ENCODE measurements around the gene HS2ST1.
"Not testable (repeated sequence)": the region's sequence is repeated elsewhere in the genome, so short reads cannot be mapped to it uniquely, and the experiment has no call there.

HS2ST1 gene

GRCh38 chr1:86925742-86926141 is 11.3 kb downstream of the HS2ST1 start:
- DNase-seq (ENCODE audit: low read depth) = no peak

- DNase-seq (ENCODE audit: low read depth) = peak; percentile 27
Observed at GRCh38 chr1:86926883-86927282, 12.4 kb downstream of the HS2ST1 start.

DNA sequence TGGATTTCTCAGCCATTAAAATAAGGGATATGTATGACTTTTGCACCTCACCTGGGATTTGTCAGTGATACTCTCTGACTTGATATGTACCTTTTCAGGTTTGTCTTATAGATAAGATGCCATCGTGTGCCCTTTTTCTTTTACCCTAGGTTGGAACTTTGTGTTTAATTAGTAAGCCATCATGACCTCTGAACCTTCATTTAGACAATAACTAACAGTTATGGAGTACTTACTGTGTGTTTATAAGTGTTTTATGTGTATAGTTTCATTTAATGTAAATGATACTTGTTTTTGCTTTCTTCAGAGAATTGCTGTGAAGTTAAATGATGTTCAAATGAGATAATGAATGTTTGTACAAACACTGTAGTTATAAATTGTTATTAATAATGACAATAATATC is 14.4 kb downstream of the HS2ST1 start:
- no peak for DNase-seq (ENCODE audit: low read depth)

- no peak for DNase-seq (ENCODE audit: low read depth)
Observed at GRCh38 chr1:86933051-86933450, 18.6 kb downstream of the HS2ST1 start.

DNA sequence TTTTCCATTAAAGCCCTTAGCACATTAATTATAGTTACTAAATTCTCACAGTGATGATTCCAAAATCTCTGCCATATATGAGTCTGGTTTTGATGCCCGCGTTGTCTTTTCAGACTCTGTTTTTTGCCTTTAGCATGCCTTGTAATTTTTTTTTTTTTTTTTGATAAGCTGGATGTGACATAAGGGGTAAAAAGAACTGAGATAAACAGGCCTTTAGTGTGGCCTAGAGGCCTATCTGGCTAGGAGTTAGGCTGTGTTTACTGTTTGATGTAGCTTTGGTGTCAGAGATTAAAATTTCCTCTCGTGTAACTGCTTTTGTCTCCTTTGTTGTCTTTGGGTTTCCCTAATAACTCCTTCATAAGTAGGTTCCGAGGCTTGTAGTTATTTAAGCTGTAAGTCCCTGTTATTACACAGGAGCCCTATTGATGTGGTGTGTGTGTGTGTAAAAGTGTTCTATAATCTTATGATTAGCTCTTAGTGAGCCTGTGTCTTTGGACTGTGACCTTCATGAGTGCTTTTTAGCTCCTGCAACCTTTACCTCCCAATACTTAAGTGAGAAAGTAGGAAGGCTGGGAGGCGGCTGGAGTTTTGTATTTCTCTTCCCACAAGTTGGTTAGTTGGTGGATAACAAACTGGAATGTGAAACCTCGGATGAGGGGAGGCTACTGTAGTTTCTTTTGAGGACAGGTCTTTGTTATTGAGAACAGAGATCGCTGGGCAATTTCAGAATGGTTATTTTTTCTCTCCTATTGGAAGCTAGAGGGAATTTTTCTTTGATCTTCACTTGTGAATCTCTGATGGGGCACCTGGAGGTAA is 19.3 kb downstream of the HS2ST1 start:
- no peak for DNase-seq (ENCODE audit: low read depth)

GRCh38 chr1:86938450-86938849 is 24.0 kb downstream of the HS2ST1 start:
- peak; percentile 9 for DNase-seq (ENCODE audit: low read depth)

DNA sequence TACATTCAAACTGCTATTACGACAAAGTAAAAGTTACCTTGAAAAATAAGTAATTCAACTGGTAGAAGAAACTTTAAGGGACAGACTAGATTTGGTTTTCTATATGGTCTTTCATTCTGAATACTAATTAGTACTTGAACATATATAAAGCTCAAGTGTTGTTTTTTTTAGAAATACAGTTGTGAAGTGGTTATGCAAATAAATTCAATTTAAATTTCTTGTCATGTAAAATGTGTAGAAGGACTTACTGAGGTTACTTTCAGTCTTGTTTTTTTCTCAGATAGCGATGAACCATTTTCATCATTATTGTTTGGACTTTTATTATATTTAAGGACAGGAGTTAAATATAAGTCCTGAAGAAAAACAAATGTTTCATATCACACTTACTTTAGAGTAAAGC is 24.4 kb downstream of the HS2ST1 start:
- no peak for DNase-seq (ENCODE audit: low read depth)

DNA sequence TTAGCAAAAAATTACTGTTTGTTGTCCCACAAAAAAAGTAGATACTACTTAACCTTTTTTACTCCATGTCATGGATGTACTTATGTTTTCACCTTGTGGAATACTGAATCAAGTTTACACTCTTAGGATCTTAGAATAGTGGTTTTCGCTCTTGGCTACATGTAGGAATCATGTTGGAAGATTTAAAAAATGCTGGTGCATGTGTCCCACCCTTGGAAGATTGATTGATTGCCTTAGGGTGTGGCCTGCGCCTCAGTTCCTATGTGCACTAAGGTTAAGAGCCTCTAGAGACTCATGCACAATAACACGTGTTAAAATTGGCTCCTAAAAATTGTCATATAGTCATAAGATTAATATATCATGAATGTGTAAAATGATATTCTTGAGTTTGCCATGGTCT is 25.0 kb downstream of the HS2ST1 start:
- no peak for DNase-seq (ENCODE audit: low read depth)

DNA sequence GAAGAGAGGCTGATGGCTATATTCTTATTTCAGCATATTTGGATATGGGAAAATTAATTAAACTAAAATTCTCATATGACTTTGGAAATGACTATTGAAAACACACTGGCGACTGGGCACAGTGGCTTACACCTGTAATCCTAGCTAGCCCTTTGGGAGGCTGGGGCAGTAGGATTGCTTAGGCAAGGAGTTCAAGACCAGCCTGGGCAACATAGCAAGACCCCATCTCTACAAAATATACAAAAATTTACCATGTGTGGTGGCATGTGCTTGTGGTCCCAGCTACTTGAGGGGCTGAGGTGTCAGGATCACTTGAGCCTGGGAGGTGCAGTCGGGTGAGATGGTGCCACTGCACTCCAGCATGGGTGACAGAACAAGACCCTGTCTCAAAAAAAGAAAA is 26.2 kb downstream of the HS2ST1 start:
- no peak for DNase-seq (ENCODE audit: low read depth)

DNA sequence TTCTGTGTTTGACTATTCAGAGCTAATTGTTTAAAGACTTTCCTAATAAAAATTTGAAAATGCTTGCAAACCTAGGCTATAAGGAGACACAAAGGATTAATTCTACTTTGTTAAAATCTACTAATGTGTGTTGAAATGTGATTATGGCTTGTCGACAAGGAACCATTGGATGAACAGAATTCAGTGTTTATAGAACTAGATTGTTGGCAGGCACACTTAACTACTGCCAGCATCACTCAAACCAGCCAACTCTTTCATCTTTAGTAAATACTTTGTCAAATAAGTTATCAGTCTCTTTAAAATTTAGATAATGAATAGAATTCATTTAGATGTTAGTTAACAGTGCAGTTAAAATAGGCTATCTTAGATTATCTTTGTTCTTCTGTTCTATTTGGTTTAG is 27.6 kb downstream of the HS2ST1 start:
- DNase-seq (ENCODE audit: low read depth) = no peak

DNA sequence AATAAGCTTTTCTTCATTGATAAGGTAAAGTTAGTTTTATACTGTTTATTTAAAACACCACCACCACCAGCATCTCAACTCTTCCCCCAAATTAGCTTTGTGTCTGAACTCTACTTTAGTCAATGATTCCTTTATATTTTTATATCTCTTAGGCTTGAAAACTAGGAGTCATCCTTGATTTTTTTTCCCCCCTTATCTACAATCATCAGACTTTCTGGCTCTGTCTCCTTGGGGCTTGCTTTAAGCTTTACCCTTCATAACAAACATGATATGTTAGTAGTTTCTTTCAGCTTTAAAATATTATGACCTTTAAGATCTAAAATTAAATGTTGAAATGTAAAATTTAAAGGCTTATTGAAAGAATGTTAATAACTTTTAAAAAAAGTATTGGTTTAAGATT is 28.3 kb downstream of the HS2ST1 start:
- DNase-seq (ENCODE audit: low read depth) = no peak

GRCh38 chr1:86948212-86948611 is 33.8 kb downstream of the HS2ST1 start:
- peak; percentile 38 for DNase-seq (ENCODE audit: low read depth)

DNA sequence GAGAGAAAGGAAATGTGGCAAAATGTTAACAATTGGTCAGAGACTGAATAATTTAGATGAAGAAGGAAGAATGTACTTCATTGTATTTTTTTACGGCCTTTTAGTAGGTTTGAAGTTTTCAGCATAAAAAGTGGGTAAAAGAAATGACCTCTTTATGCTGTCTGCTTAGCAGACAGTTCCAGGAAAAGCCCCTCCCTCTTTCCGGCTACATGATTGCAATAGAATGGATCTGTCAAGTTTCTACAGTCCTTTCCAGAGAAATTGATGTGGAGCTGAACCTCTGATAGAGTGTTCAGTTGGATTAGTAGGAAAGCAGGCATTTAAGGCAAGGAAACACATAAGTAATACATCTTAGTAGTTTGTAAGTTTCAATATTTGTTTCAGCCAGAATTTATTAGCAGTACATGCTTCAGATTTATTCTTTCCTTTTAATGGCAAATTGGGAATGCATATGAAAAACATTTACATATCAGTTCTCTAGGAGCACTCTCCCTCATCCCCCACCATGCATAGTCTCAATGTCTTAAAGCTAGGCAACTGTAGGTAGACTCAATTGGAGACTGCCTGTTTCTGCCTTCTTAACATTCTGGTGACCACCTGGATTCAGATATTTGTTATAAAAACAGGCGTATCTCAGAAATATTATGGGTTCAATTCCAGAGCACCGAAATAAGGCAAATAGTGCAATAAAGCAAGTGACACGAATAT is 36.4 kb downstream of the HS2ST1 start:
- no peak for DNase-seq (ENCODE audit: low read depth)

- DNase-seq (ENCODE audit: low read depth) = no peak
Observed at GRCh38 chr1:86951430-86951829, 37.0 kb downstream of the HS2ST1 start.

DNA sequence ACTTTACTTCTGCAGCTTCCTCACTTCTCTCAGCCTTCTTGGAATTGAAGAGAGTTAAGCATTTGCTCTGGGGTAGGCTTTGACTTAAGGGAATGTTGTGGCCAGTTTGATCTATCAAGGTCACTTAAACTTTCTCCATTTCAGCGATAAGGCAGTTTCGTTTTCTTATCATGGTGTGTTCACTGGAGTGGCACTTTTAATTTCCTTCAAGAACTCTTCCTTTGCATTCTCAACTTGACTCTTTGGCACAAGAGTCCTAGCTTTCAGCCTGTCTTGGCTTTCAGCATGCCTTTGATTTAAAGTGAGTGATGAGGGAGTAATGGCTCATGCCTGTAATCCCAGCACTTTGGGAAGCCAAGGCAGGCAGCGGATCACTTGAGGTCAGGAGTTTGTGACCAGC is 38.7 kb downstream of the HS2ST1 start:
- no peak for DNase-seq (ENCODE audit: low read depth)

GRCh38 chr1:86955678-86956077 is 41.2 kb downstream of the HS2ST1 start:
- DNase-seq (ENCODE audit: low read depth) = no peak

DNA sequence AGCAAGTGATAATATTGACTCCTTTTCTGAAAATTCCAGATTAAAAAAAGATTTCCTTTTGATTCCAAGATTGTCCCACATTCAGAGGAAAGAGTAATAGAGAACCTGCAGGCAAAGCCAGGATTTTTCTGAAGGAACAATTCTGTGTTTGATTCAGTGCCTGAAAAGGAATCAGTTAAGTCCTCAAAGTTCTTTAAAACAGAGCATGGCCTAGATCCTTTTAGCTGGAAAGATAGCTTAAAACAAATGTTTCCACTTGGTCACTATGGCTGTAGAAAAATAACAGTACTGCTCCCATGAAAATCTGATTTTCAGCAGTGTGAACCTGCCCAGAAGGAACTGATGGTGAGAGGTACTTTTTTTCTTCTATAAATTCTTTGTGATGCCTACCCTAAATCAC is 41.8 kb downstream of the HS2ST1 start:
- DNase-seq (ENCODE audit: low read depth) = no peak

GRCh38 chr1:86957221-86957620 is 42.8 kb downstream of the HS2ST1 start:
- no peak for DNase-seq (ENCODE audit: low read depth)

DNA sequence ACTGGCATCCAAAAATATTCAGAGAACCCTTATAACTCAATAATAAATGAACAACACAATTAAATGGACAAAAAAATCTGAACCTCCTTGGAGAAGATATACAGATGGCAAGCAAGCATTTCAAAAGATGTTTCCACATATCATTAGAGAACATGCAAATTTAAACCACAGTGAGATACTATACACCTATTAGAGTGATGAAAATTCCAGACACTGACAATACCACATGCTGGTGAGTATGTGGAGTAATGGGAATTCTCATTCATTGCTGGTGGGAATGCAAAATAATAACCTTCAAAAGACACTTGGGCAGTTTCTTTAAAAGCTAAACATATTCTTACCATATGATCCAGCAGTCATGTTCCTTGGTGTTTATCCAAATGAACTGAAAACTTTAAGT is 46.1 kb downstream of the HS2ST1 start:
- DNase-seq (ENCODE audit: low read depth) = no peak

- not testable (repeated sequence) for DNase-seq (ENCODE audit: low read depth)
Observed at GRCh38 chr1:86963841-86964240, 49.4 kb downstream of the HS2ST1 start.

GRCh38 chr1:86965012-86965826 is 50.8 kb downstream of the HS2ST1 start:
- peak; percentile 45 for DNase-seq (ENCODE audit: low read depth)

DNA sequence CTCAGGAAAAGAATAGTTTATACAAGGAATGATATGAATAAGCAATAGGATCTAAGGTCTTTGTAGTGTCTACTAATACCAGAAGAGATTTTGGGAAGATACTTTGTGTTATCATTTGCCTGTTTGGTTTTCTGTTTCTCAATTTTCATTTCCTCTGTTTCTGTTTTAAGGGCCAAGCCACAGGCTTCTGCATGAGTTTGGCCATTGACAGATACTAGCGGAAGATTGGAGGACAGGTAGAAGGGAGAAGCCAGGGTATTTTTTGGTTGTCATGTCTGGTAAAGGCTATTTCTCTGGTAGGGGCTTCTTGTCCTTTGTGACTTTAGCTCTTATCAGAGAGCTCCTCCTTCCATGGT is 51.4 kb downstream of the HS2ST1 start:
- DNase-seq (ENCODE audit: low read depth) = no peak

- no peak for DNase-seq (ENCODE audit: low read depth)
Observed at GRCh38 chr1:86970938-86971337, 56.5 kb downstream of the HS2ST1 start.

Data from iris pigment epithelial cell (primary cell).